ENCODE results near the gene WDR82. TPM values are rescaled to one million over a fixed set of nuclear protein-coding genes. Genes with fewer than 3 reads are reported as not detected.

Gene WDR82
- total and polyA plus RNA-seq, 2 donors (not counting 1 experiment from before 2014, with no cell fraction given), result 71.2 to 77.7 TPM

DNA sequence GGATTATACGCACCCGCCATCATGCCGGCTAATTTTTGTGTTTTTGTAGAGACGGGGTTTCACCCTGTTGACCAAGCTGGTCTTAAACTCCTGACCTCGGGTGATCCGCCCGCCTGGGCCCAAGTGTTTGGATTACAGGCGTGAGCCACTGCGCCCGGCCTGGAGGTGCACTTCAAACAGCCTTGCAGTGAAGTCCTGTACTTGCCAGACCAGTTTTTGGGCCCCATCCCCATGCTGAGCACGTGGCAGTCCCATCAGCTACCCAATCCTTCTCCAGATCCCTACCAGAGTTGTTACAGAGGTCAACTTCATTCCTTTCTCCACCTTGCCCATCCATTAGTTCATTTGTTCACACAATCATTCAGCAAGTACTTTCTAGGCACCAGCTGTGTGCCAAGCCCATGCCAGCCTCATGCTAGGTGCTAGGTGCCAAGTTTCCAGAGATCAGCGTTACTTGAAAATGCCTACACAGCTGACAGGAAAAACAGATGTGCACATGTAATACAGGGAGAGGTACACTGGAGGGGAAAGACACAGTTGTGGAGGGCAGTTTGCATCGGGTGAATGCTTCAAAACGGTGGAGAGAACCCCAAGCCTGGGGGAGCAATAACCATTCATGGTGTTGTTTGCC, 39.9 kb upstream of the WDR82 start:
- Histone ChIP-seq H3K4me2 (ENCODE audit: extremely low read depth, insufficient read depth, low read length) (no peak overlapping the region), H2AFZ (ENCODE audit: low read length) (no peak overlapping the region), H3K9ac (ENCODE audit: insufficient read depth, low read length) (no peak overlapping the region), H3K79me2 (ENCODE audit: control insufficient read depth, insufficient read depth, low read length) (no peaks in the 10 kb centered on the region), H3K9me3 (ENCODE audit: control insufficient read depth, insufficient read depth, low read depth, low read length) (no peaks in the 10 kb centered on the region), H3K27me3 (ENCODE audit: control insufficient read depth, insufficient read depth, low read length) (no peaks in the 10 kb centered on the region), H3K36me3 (ENCODE audit: control insufficient read depth, insufficient read depth, low read length) (no peaks in the 10 kb centered on the region), H3K4me3 (replicated peaks in 1 of 4; ENCODE audit: control extremely low read depth in 1 of 4, insufficient read depth in 1 of 4, low read depth in 3 of 4, low read length in 4 of 4) (no peak overlapping the region), H4K20me1 (ENCODE audit: control insufficient read depth, extremely low read depth, insufficient read depth, low read length) (no peaks in the 10 kb centered on the region), H3K27ac (ENCODE audit: insufficient read depth, low read length) (no peak overlapping the region), H3K4me1 (ENCODE audit: control insufficient read depth, extremely low read depth, insufficient read depth, low read length) (peaks cover 7% of the 10 kb centered on the region)
- no peak for TF ChIP-seq CTCF (conservative IDR thresholded peaks at IDR 0.05 in 1 of 2, IDR thresholded peaks at IDR 0.05 in 1 of 2; ENCODE audit: low read depth in 1 of 2, low read length in 2 of 2)
- no peak for TF ChIP-seq EZH2 (IDR thresholded peaks at IDR 0.05; ENCODE audit: low read length, missing control alignments)
- no peak for DNase-seq (ENCODE audit: low read depth in 2 of 2)

DNA sequence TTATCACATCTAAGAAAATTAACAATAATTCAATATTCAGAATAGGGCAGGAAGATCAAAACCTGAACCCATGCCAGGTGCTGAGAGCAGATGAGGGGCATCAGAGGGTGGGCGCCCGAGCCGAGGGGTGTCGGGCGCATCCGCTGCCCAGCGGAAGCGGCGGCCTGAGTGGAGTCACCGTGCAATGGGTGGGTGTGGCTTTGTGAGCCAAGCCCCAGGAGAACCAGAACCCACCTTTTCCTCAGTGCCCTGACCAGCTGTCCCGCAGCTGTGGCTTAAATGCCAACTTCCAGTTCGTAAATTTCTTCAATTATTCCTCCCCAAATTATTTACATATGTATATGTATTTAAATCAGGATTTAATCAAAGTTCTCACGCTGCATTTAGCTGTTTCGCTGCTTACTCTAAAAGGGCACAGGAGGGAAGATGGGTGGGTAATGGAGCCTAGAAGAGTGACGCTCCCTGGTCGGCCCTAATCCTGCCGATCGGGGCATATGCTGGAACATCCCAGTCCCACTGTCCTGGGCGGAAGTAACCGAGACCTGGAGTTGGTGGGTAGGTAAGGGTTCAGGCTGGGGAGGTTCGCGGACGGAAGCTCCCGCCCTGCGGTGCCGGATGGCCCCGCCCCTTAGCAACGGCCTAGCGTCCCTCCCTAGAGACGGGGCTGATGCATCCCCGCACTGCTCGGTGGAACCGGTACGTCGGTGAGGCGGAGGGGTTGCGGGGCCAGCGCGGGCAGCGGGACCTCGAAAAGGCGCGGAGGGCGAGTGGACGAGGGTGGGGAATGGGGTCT, 39.0 kb upstream of the WDR82 start:
- Histone ChIP-seq H3K4me1 (ENCODE audit: control insufficient read depth, extremely low read depth, insufficient read depth, low read length) (peaks cover 7% of the 10 kb centered on the region), H3K4me3 (replicated peaks in 1 of 4; ENCODE audit: control extremely low read depth in 1 of 4, insufficient read depth in 1 of 4, low read depth in 3 of 4, low read length in 4 of 4) (peak overlapping the region; percentile 10 to 65 (median 31)), H2AFZ (ENCODE audit: low read length) (peak overlapping the region; percentile 40), H3K27me3 (ENCODE audit: control insufficient read depth, insufficient read depth, low read length) (no peaks in the 10 kb centered on the region), H3K4me2 (ENCODE audit: extremely low read depth, insufficient read depth, low read length) (peak overlapping the region; percentile 88), H3K27ac (ENCODE audit: insufficient read depth, low read length) (no peak overlapping the region), H3K79me2 (ENCODE audit: control insufficient read depth, insufficient read depth, low read length) (no peaks in the 10 kb centered on the region), H3K9me3 (ENCODE audit: control insufficient read depth, insufficient read depth, low read depth, low read length) (no peaks in the 10 kb centered on the region), H4K20me1 (ENCODE audit: control insufficient read depth, extremely low read depth, insufficient read depth, low read length) (no peaks in the 10 kb centered on the region), H3K36me3 (ENCODE audit: control insufficient read depth, insufficient read depth, low read length) (no peaks in the 10 kb centered on the region), H3K9ac (ENCODE audit: insufficient read depth, low read length) (no peak overlapping the region)
- TF ChIP-seq CTCF (conservative IDR thresholded peaks at IDR 0.05 in 1 of 2, IDR thresholded peaks at IDR 0.05 in 1 of 2; ENCODE audit: low read depth in 1 of 2, low read length in 2 of 2), result no peak
- TF ChIP-seq EZH2 (IDR thresholded peaks at IDR 0.05; ENCODE audit: low read length, missing control alignments), result no peak
- DNase-seq (ENCODE audit: low read depth in 2 of 2), result peak; percentile 23 to 29

DNA sequence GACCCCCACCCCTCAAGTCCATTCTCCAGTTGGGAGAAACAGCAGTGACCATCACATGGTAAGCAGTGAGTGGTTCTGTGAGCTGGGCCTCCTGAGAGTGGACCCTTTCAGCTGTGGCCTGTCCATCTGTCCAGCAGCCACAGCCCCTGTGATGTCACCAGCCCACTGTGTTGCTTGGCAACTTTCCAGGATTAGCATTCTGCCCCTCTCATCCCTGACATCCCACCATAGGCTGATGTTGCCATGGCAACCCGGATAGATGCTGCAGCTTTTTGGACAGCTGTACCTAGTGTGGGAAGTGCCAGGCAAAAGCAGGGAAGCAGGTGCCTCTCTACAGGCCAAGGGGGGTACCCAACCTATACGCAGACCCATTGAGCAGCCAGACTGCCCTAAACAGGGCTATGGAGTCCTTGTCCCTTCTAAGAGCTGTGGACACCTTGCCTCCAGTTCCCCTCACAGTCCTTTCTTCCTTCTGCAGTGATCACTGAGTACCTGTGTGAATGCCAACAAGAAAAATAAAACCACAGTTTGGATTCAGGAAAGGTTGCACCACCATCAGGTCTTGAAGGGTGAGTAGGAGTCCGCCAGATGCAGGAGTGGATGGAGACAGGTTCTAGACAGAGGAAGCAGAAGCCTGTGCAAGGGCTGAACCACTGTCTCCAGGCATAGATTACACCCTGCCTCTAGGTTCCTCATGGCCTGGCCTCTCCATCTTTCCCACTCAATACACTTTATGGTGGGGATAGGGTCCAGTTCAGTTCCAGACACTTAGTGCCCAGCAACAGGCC, 37.7 kb upstream of the WDR82 start, which contains the start of gene DNAH1:
Gene DNAH1, plus strand, starts transcription at position 343 of the 788 bp plus-strand sequence. CDS start 6,124 bp downstream, outside the sequence.
- Histone ChIP-seq H3K9ac (ENCODE audit: insufficient read depth, low read length) (no peak within 1 kb of the TSS), H3K27ac (ENCODE audit: insufficient read depth, low read length) (no peak within 1 kb of the TSS), H3K9me3 (ENCODE audit: control insufficient read depth, insufficient read depth, low read depth, low read length) (no peaks in the 10 kb centered on the region), H3K4me1 (ENCODE audit: control insufficient read depth, extremely low read depth, insufficient read depth, low read length) (peaks cover 7% of the 10 kb centered on the region), H3K36me3 (ENCODE audit: control insufficient read depth, insufficient read depth, low read length) (no peaks in the 10 kb centered on the region), H2AFZ (ENCODE audit: low read length) (no peak within 1 kb of the TSS), H3K27me3 (ENCODE audit: control insufficient read depth, insufficient read depth, low read length) (no peaks in the 10 kb centered on the region), H3K4me2 (ENCODE audit: extremely low read depth, insufficient read depth, low read length) (no peak within 1 kb of the TSS), H4K20me1 (ENCODE audit: control insufficient read depth, extremely low read depth, insufficient read depth, low read length) (no peaks in the 10 kb centered on the region), H3K79me2 (ENCODE audit: control insufficient read depth, insufficient read depth, low read length) (no peaks in the 10 kb centered on the region), H3K4me3 (replicated peaks in 1 of 4; ENCODE audit: control extremely low read depth in 1 of 4, insufficient read depth in 1 of 4, low read depth in 3 of 4, low read length in 4 of 4) (no peak within 1 kb of the TSS)
- no peak for DNase-seq (ENCODE audit: low read depth in 2 of 2)
- TF ChIP-seq CTCF (conservative IDR thresholded peaks at IDR 0.05 in 1 of 2, IDR thresholded peaks at IDR 0.05 in 1 of 2; ENCODE audit: low read depth in 1 of 2, low read length in 2 of 2) (no peak), EZH2 (IDR thresholded peaks at IDR 0.05; ENCODE audit: low read length, missing control alignments) (no peak)

Data from fibroblast of lung (primary cell).